K562 (cell line): Measurements from ENCODE around the gene CCT7. TPM values are rescaled to one million over a fixed set of nuclear protein-coding genes. Genes with fewer than 3 reads are reported as not detected.

Source experiments
- DACH1 ChIP-seq: fragments of 450-650 bp; IDR thresholded peaks from 2 replicates; pipeline ENCODE4 v1.6.1; 2018; ENCODE audit not compliant: partially characterized antibody
- HNRNPK ChIP-seq: fragments of 200-400 bp; formaldehyde crosslinking; IDR thresholded peaks from one replicate; pipeline ENCODE4 v1.6.1; 2018; ENCODE audit warnings: mild to moderate bottlenecking, low read depth, low read length; ENCODE audit not compliant: poor library complexity, severe bottlenecking
- KAT7 ChIP-seq: sonication (generic); formaldehyde crosslinking; IDR thresholded peaks from 2 replicates; pipeline ENCODE4 v1.8.0; 2022; ENCODE audit warnings: missing genetic modification reagents, mild to moderate bottlenecking, borderline replicate concordance
- NBN ChIP-seq: fragments of 450-650 bp; IDR thresholded peaks from 2 replicates; pipeline ENCODE4 v1.6.1; 2016; ENCODE audit warnings: low read depth, mild to moderate bottlenecking
- STAG1 ChIP-seq: sonication (generic); formaldehyde crosslinking; IDR thresholded peaks from 2 replicates; pipeline ENCODE4 v1.5.0; 2020; ENCODE audit warnings: missing genetic modification reagents, borderline replicate concordance
- TCF7L2 ChIP-seq: fragments of 150-350 bp; IDR thresholded peaks from 2 replicates; pipeline ENCODE4 v1.6.1; 2016; ENCODE audit warnings: low read depth, mild to moderate bottlenecking, low read length, moderate library complexity
- THRAP3 ChIP-seq: fragments of 450-650 bp; IDR thresholded peaks from 2 replicates; pipeline ENCODE4 v1.6.1; 2016; ENCODE audit warnings: mild to moderate bottlenecking, inconsistent platforms, borderline replicate concordance
- ZBTB33 ChIP-seq: sonication (generic); formaldehyde crosslinking; IDR thresholded peaks from 2 replicates; pipeline ENCODE4 v1.8.1; 2023; ENCODE audit warnings: mild to moderate bottlenecking, missing genetic modification reagents
- ZBTB7A ChIP-seq: IDR thresholded peaks from 2 replicates; pipeline ENCODE4 v1.6.1; 2011; ENCODE audit warnings: low read depth, mild to moderate bottlenecking, low read length, moderate library complexity, borderline replicate concordance; ENCODE audit not compliant: control insufficient read depth
- ZNF695 ChIP-seq: fragments of 450-650 bp; formaldehyde crosslinking; IDR thresholded peaks from 2 replicates; pipeline ENCODE4 v1.4.0; 2020; ENCODE audit warnings: mild to moderate bottlenecking, moderate library complexity
- polyA plus RNA-seq, 8 experiments: library from polyadenylated mRNA; depleted of rRNA in 4 of 8; stranded (reverse) in 5 of 8; unstranded in 3 of 8; fragments of >200 nt; fragmentation: Nextera tagmentation in 2 of 8; fragmentation: Illumina TruSeq in 1 of 8; extraction: Ambion mirVana in 2 of 8; extraction: Trizol in 1 of 8; gene quantifications; 2 replicates each; pipeline versions ENCODE4 v1.2.1 to v1.2.3, GENCODE V29; 2011 to 2014; ENCODE audit warnings: inconsistent platforms in 1 of 8, missing spikeins in 1 of 8
- total RNA-seq, 7 experiments: library from RNA; depleted of rRNA in 6 of 7; stranded (reverse); fragments of >200 nt in 6 of 7; fragmentation: Illumina TruSeq in 2 of 7; extraction: Trizol in 2 of 7; gene quantifications; 2 replicates each; pipeline versions ENCODE4 v1.2.1 to v1.2.3, GENCODE V29; 2011 to 2021; ENCODE audit warnings: low replicate concordance in 1 of 7

The CCT7 gene
- total and polyA plus RNA-seq, 9 of the 15 experiments (the other 6 are each of a cell fraction or from before 2014, with no cell fraction given), result 326 to 856 (median 638) TPM

DNA sequence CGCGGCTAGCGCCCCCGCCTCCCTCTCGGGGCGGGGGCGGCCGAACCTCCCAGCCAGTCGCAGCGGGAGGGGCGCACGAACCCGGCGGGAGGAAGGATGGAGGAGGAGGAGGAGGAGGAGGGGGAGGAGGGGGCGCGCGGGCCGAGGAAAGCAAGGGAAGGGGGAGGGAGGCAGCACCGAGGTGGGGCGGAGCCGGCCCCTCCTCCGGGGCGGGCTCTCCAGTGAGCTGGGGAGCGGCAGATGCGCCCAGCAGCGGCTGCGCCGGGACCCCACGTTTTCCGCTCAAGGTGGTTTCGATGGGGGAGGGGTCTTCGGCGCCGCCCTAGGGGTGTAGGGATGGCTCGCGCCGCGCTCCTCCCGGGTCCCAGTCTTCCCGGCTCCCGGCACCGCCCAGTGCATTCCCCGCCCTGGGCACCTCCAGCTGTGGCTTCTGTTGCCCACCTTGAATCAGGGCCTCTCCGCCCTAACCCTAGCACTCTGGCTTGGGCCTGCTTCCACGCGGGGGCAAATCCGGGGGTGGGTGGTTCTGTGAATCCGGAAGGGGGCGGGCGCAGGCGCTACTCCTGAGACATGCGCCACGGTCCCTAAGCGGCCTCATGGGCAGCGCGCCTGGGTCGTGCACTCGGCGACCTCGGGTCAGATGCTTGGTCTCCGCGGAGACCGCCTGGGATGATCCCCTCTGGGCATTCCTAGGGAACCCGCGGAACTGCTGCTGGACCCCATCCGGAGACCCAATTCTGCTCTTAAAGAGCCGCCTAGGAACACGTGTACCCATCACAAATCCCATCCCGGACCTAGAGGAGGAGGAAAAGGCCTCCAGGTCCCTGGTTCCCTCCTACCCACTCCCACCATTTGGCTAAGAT lies 50.4 kb downstream of the CCT7 start, which contains the start of gene FBXO41 (continued):
- TF ChIP-seq HNRNPK, result peak; percentile 85
- no peak for TF ChIP-seq THRAP3
- TF ChIP-seq STAG1 (CRISPR knock-in tag), result no peak
- TF ChIP-seq DACH1, result no peak
- peak; percentile 15; the same call in 1 of the 2 replicates for TF ChIP-seq ZBTB7A
- no peak for TF ChIP-seq ZBTB33 (CRISPR knock-in tag)
- no peak for TF ChIP-seq TCF7L2
- 0 out of 2 replicates have a peak, but pooled peaks have one; percentile 62 for TF ChIP-seq ZNF695 (CRISPR knock-in tag)
- TF ChIP-seq NBN, result no peak
- TF ChIP-seq KAT7 (CRISPR knock-in tag), result no peak
